ENCODE measurements around the gene ATXN2.
"Not testable (repeated sequence)": the region's sequence is repeated elsewhere in the genome, so short reads cannot be mapped to it uniquely, and the experiment has no call there.

ATXN2 gene

GRCh38 chr12:111598637-111599452, at the start of gene ATXN2:
Gene ATXN2 (minus strand): TSS chr12:111599315. CDS start chr12:111599034, 281 bp downstream.
- peak; percentile 66 for DNase-seq

GRCh38 chr12:111645433-111645832, 46.3 kb upstream of the ATXN2 start:
- DNase-seq, result no peak

- no peak for DNase-seq
Observed at GRCh38 chr12:111643427-111643826, 44.3 kb upstream of the ATXN2 start.

GRCh38 chr12:111642681-111643426, 43.7 kb upstream of the ATXN2 start:
- no peak for DNase-seq

GRCh38 chr12:111640506-111640905, 41.4 kb upstream of the ATXN2 start:
- no peak for DNase-seq

- DNase-seq, result no peak
Observed at GRCh38 chr12:111638556-111638955, 39.4 kb upstream of the ATXN2 start.

- no peak for DNase-seq
Observed at GRCh38 chr12:111636209-111636945, 37.3 kb upstream of the ATXN2 start.

- no peak for DNase-seq
Observed at GRCh38 chr12:111635524-111635923, 36.4 kb upstream of the ATXN2 start.

GRCh38 chr12:111628505-111629260, 29.6 kb upstream of the ATXN2 start:
- no peak for DNase-seq

GRCh38 chr12:111626230-111626629, 27.1 kb upstream of the ATXN2 start:
- DNase-seq, result no peak

- DNase-seq, result no peak
Observed at GRCh38 chr12:111624540-111624939, 25.4 kb upstream of the ATXN2 start.

- not testable (repeated sequence) for DNase-seq
Observed at GRCh38 chr12:111617841-111618240, 18.7 kb upstream of the ATXN2 start.

GRCh38 chr12:111616177-111616623, 17.1 kb upstream of the ATXN2 start:
- no peak for DNase-seq

- DNase-seq, result no peak
Observed at GRCh38 chr12:111607239-111607638, 8.1 kb upstream of the ATXN2 start.

- no peak for DNase-seq
Observed at GRCh38 chr12:111606767-111607230, 7.7 kb upstream of the ATXN2 start.

- no peak for DNase-seq
Observed at GRCh38 chr12:111605911-111606766, 7.0 kb upstream of the ATXN2 start.

- not testable (repeated sequence) for DNase-seq
Observed at GRCh38 chr12:111602857-111603256, 3.7 kb upstream of the ATXN2 start.

GRCh38 chr12:111602348-111602747, 3.2 kb upstream of the ATXN2 start:
- DNase-seq, result no peak

GRCh38 chr12:111600986-111601385, 1.9 kb upstream of the ATXN2 start:
- DNase-seq, result not testable (repeated sequence)

GRCh38 chr12:111600205-111600642, 1.1 kb upstream of the ATXN2 start:
- DNase-seq, result no peak
